Stimulated activated CD4-positive, alpha-beta T cell treated with anti-CD3 and anti-CD28 coated beads, TNF-alpha, amount 100 ng/mL, for 4 hours (primary cell): Measurements from ENCODE around the gene FJX1.

Experiments used
- DNase-seq, 3 experiments: peaks; one replicate each; pipeline ENCODE4 v3.0.0-alpha.2; 2020; ENCODE audit warnings: low read depth in 3 of 3

The FJX1 gene, protein sequence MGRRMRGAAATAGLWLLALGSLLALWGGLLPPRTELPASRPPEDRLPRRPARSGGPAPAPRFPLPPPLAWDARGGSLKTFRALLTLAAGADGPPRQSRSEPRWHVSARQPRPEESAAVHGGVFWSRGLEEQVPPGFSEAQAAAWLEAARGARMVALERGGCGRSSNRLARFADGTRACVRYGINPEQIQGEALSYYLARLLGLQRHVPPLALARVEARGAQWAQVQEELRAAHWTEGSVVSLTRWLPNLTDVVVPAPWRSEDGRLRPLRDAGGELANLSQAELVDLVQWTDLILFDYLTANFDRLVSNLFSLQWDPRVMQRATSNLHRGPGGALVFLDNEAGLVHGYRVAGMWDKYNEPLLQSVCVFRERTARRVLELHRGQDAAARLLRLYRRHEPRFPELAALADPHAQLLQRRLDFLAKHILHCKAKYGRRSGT

DNA sequence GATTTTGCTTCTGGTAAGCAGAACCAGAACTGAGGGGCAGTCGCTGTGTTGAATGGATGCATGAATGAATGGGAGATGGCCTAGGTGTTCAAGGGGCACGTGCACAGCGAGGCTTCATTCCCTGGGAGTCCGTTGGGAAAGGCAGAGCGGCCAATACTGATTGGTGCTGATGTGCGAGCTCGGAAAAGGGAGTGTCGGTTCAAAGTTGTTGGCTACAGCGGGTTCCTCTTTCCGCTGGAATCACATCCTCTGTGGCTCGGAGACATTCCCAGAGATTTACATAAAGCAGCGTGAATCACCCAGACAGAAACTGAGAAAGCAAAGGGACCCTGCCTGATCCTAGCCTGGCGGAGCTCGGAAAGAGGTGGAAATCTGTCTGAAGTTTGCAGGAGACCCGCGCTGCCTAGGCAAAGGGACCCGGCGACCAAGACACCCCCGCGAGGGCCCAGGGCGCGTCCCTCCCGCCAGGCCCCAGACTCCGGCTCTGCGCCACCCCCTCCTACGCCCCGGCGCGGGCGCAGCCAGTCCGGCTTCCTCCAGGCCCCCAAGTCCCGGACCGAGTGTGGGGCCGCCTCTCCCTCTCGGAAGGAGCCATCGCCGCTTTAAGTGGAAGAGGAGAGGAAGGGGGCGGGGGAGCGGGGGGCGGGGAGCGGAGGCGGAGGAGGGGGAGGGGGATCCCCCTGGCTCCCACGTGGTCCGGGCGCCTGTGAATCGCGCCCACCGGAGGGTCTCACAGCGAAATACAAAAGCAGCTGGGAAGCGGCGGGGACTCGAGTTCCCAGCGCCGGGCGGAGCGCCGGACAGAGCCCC, at the start of gene FJX1:
Gene FJX1, plus strand, starts transcription at position 774 of the 810 bp plus-strand sequence. CDS start 177 bp downstream, outside the sequence.
- DNase-seq = peak in 1 of 3 experiments; percentile 31

DNA sequence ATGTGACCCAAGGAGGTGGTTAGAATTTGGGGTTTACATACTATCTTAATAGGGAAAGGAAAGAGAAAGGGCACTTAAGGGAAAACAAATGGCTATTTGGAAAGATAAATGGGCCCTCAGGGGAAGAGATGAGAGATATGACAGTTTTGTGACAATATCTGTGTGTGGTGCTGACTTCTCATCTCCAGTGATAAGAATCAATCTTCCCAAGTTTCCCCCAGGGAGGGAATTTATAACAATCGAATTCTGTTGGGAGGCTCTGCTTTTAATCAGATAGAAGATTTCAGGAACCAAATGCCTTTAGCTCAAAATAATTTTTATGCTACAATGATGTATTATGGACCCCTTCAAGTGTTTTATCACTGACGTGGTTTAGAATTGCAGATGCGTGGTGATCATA, 46.6 kb upstream of the FJX1 start:
- DNase-seq = no peak

DNA sequence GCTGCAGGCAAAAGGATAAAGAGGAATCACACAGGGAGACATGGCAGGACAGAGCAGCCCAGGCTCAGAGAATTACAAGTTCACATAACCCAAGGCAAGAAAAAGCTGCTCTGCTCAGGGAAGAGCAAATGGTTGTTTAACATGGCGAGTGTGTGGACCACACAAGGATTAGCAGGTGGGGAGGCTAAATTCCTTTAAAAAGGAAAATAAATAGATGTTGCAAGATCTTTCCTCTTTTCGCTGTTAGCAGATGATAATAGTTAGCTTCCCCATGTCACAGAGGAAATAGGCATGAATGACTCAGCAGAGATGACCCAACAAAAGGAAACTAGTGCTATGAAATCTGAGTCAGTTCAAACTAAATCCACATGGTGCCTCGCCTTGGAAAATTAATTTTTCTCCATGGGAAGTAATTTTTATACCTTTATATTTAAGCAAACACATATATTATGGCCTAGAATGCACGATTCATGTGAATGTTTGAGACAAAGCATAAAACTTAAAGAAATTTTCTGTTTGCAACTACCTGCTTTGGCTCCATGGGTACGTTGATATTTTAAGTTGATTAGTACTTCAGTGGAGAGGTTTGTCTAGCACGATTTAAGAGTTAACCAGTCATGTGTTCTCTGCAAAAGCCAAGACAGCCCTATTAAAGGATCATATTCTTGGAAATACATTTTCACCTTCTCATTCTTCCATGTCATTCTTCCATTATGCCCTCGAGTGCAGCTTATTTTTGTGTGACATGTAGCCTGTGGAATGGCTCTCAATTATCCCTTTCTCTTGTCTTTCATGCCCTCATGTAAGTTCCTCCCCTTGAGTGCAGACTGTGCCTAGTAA, 38.5 kb upstream of the FJX1 start:
- no peak for DNase-seq

GRCh38 chr11:35580397-35580781, 37.9 kb upstream of the FJX1 start:
- no peak for DNase-seq

GRCh38 chr11:35582033-35582432, 36.2 kb upstream of the FJX1 start:
- DNase-seq = no peak

DNA sequence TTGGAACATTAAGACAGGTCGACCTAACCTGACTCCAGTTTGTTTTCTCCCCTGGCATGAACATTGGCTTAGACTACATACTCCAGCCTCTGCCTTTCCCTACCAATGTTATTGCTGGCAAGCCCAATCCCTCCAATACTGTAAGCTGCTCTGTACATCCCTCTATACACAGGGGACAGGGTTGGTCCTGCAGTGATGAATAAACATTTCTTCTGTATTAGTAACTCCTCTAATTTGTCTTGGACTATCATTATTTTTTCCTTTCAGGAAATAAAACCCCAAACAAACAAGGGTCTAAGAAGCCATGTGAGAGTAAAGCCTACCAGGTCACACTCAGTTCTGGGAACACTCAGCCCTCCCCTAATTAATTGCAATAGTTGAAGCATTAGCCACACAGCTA, 35.1 kb upstream of the FJX1 start:
- DNase-seq = no peak

DNA sequence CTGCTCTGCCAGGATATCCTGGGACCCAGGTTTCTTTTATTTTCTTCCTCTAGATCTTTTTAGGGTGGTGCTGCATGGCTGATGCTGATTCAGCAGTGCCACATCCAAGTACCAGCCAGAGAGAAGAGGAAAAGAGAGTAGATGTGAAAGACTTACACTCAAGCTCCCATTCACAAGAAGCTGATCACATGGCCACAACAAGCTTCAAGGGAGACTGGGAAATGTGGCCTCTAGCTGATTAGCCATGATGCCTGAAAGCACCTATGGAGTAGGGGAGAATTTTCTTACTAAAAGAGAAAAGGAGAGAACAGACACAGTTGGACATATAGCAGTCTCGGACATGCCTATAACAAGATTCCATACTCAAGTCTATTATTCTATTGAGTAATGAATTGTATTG, 34.4 kb upstream of the FJX1 start:
- no peak for DNase-seq

- DNase-seq = no peak
These were observed 33.9 kb upstream of the FJX1 start for GRCh38 chr11:35584321-35584720.

- DNase-seq = no peak
These were observed 32.8 kb upstream of the FJX1 start for GRCh38 chr11:35585416-35585815.

DNA sequence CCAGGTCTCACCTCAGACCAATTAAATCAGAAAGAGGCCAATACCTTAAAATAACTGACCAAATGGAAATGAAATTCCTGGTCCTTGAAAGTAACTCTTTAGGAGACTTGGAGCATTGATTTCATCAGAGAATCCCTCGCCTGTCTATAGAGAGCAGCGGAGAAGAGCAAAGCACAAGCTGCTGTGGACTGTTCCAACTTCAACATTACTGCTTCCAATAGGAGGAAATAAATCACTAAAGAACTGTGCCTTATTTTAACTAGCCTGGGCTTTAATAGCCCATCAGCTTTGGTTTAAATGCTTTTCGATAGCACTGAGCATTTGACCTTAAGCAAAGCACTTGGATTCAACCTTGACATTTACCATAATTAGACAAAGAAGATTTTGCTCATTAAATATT, 32.0 kb upstream of the FJX1 start:
- DNase-seq = no peak

GRCh38 chr11:35587972-35588371, 30.3 kb upstream of the FJX1 start:
- DNase-seq = no peak

DNA sequence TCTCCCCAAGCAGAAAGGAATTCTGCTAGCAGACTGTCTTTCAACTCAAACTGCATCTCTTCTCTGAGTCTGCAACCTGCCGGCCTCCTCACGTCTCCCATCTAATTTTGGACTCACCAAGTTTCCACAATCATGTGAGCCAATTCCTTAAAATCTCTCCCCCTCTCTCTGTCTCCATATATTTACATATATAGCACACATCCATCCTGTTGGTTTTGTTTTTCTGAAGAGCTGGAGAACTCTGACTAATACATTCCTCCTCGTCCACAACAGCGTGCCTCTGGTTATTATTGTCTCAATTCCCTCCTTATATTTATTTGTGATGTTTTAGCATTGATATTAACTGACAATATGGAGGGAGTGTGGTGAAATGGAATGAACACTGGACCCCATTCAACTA, 29.6 kb upstream of the FJX1 start:
- DNase-seq = no peak

DNA sequence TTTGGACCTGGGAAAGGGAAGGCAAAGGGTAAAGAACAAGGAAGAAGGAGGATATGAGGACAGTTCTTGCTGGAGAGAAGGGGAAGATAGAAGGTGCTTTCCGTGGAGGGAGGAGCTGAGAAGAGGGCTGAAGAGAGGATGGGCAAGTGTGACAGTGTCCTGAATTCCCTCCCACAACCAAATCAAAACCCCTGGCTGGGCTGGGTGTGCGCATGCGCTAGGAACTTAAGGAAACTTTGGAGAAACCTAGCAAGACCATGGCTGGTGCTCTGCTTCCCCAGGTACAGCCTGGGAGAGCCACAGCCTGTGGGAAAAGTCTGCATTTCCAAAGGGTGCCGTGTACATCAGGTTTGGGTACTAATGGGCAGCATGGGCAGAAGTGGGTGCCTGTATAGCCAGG, 29.0 kb upstream of the FJX1 start:
- no peak for DNase-seq

GRCh38 chr11:35590412-35590811, 27.8 kb upstream of the FJX1 start:
- no peak for DNase-seq

DNA sequence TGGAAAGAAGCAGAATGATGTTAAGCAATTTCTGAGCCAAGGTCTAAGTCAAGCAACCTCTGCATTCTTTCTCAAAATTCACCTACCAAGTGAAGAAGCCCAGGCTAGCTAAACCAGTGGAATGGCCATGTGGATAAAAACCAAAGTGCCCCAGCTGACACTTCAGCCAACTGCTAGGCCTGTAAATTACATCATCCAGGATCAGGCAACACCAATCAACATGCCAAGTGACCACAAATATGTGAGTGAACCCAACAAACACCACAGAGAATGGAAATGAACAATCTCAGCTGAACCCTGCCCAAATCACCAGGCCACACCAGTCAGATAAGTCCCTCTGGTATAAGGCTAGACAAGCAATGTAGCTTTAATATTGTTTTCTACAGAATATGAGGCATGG, 25.1 kb upstream of the FJX1 start:
- no peak for DNase-seq

GRCh38 chr11:35594680-35595079, 23.6 kb upstream of the FJX1 start:
- DNase-seq = no peak

GRCh38 chr11:35598254-35599125, 19.8 kb upstream of the FJX1 start:
- no peak for DNase-seq

DNA sequence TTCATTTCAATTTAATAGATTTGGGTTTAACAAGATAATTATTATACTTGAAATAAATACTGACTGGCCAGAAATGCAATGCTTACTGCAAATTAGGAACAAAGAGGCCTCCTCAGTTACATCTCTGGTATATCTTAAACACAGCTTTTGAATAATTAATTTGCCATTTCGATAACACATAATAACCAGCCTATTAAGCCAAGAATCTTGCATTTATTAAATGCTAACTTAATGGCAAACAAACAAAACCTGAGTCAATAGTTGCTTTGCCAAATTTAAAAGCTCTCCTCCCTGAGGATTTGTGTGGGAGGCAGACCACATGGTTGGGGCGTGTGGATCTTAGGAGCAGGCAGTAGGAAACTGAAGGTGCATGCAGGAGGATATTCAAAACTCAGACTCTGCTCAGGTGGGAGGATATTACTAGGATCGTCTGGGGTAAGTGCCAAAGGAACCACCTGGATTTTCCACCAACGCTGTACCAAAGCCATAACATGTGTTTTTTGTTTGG, 17.9 kb upstream of the FJX1 start:
- no peak for DNase-seq

DNA sequence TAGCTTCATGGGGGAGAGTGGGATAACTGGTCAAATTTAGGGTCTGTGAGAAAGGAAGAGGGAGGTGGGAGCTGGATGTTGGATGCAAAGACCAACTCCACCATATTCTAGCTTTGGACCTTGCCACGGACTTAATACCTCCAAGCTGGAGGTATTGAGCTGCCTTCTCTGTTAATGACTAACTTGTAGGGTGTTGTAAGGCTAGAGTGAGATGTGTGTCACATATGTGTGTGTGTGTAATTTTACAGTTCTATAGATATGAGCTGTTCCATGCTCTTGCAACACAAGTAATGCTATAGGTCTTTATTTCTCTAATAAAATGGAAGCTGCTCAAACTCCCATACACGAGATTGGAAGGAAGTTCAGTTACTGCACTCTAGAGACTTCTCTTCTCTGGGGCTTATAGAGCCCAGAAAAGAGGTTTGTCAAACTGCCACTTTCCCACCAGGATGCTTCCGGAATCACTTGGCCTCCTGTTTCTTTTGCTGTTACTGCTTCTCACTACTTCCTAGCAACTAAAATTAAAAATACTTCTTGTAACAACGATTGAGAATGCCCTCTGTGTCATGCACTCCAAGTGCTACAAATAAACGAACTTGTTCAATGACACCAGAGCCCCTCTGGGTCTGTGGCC, 16.0 kb upstream of the FJX1 start:
- no peak for DNase-seq

- DNase-seq = no peak
These were observed 15.3 kb upstream of the FJX1 start for GRCh38 chr11:35602979-35603378.
